Natural killer cell treated with Interleukin-12 subunit alpha and Interleukin-12 subunit beta and Interleukin-15 and Interleukin-18, amount 100 ng/mL, for 72 hours (primary cell): ENCODE measurements around the gene HCFC1. TPM values are rescaled to one million over a fixed set of nuclear protein-coding genes. Genes with fewer than 3 reads are reported as not detected.

ENCODE experiments used
- ATAC-seq, 2 donors: fragments of 150-1000 bp; cut with Tn5 transposase in 1 of 2; sonication (Bioruptor Pico), chemical (Tn5 transposase) in 1 of 2; 2 replicates each; pipeline ENCODE4 v1.10.0; 2021
- DNase-seq: peaks from one replicate; pipeline ENCODE4 v3.0.0; 2022; ENCODE audit warnings: low spot score
- H3K27ac Mint-ChIP-seq, 2 donors: 1 replicate in 1 of 2; 2 replicates in 1 of 2; pipeline ENCODE4 v1.8.0; 2022; ENCODE audit warnings: mixed read lengths in 2 of 2, mild to moderate bottlenecking in 1 of 2, moderate library complexity in 1 of 2
- H3K27me3 Mint-ChIP-seq, 2 donors: 1 replicate in 1 of 2; 2 replicates in 1 of 2; pipeline ENCODE4 v1.8.0; 2022; ENCODE audit warnings: mixed read lengths in 2 of 2
- H3K36me3 Mint-ChIP-seq: one replicate; pipeline ENCODE4 v1.8.0; 2022; ENCODE audit warnings: mixed read lengths
- H3K4me1 Mint-ChIP-seq, 2 donors: 1 replicate in 1 of 2; 2 replicates in 1 of 2; pipeline ENCODE4 v1.8.0; 2022; ENCODE audit warnings: low read depth in 2 of 2, mixed read lengths in 2 of 2, mild to moderate bottlenecking in 1 of 2
- H3K4me3 Mint-ChIP-seq: one replicate; pipeline ENCODE4 v1.8.0; 2022; ENCODE audit warnings: mixed read lengths
- H3K9me3 Mint-ChIP-seq: 2 replicates; pipeline ENCODE4 v1.8.0; 2022; ENCODE audit warnings: mixed read lengths
- total RNA-seq, 2 donors: library from RNA; stranded (reverse); gene quantifications; one replicate each; pipeline ENCODE4 v1.2.3, GENCODE V29; 2022

The HCFC1 gene
- total RNA-seq, 2 donors from 2014 or later = 105 to 131 TPM

- Mint-ChIP-seq H3K27ac (no peak overlapping the region), H3K9me3 (no peaks in the 10 kb centered on the region), H3K36me3 (no peaks in the 10 kb centered on the region), H3K4me3 (no peak overlapping the region), H3K4me1 (peaks cover 0 to 3% of the 10 kb centered on the region in 2 donors), H3K27me3 (no peaks in the 10 kb centered on the region)
- ATAC-seq = no peak
- DNase-seq = no peak
Measured at GRCh38 chrX:153953892-153954557, 17.6 kb downstream of the HCFC1 start.

- Mint-ChIP-seq H3K4me1 (peaks cover 4 to 6% of the 10 kb centered on the region in 2 donors), H3K4me3 (no peak overlapping the region), H3K9me3 (no peaks in the 10 kb centered on the region), H3K36me3 (no peaks in the 10 kb centered on the region), H3K27me3 (no peaks in the 10 kb centered on the region), H3K27ac (peak overlapping the region in 1 of 2 donors; percentile 61)
- peak; percentile 73 for DNase-seq
- ATAC-seq = peak; percentile 75 to 76
Measured at GRCh38 chrX:153953342-153953830, 18.2 kb downstream of the HCFC1 start.

GRCh38 chrX:153952373-153953026 lies 19.1 kb downstream of the HCFC1 start:
- no peak for DNase-seq
- Mint-ChIP-seq H3K27me3 (no peaks in the 10 kb centered on the region), H3K27ac (no peak overlapping the region), H3K4me1 (peaks cover 10 to 11% of the 10 kb centered on the region in 2 donors), H3K36me3 (peaks cover 2% of the 10 kb centered on the region), H3K9me3 (no peaks in the 10 kb centered on the region), H3K4me3 (no peak overlapping the region)
- no peak for ATAC-seq

- DNase-seq = no peak
- Mint-ChIP-seq H3K27me3 (no peaks in the 10 kb centered on the region), H3K27ac (no peak overlapping the region), H3K9me3 (no peaks in the 10 kb centered on the region), H3K4me1 (peaks cover 14% of the 10 kb centered on the region in 2 donors), H3K4me3 (no peak overlapping the region), H3K36me3 (peaks cover 6% of the 10 kb centered on the region)
- no peak for ATAC-seq
Measured at GRCh38 chrX:153951683-153952372, 19.8 kb downstream of the HCFC1 start.

GRCh38 chrX:153950127-153950526 lies 21.5 kb downstream of the HCFC1 start:
- DNase-seq (no peak), ATAC-seq (no peak)
- Mint-ChIP-seq H3K27me3 (no peaks in the 10 kb centered on the region), H3K4me3 (no peak overlapping the region), H3K9me3 (no peaks in the 10 kb centered on the region), H3K36me3 (peaks cover 6% of the 10 kb centered on the region), H3K4me1 (peaks cover 14% of the 10 kb centered on the region in 2 donors), H3K27ac (no peak overlapping the region)

- Mint-ChIP-seq H3K9me3 (no peaks in the 10 kb centered on the region), H3K27ac (peak overlapping the region; percentile 64 to 79), H3K27me3 (no peaks in the 10 kb centered on the region), H3K36me3 (peaks cover 6% of the 10 kb centered on the region), H3K4me3 (peak overlapping the region; percentile 64), H3K4me1 (peaks cover 14 to 16% of the 10 kb centered on the region in 2 donors)
- ATAC-seq (no peak), DNase-seq (no peak)
Measured at GRCh38 chrX:153948847-153949805, 22.5 kb downstream of the HCFC1 start.

GRCh38 chrX:153948002-153948466 lies 23.6 kb downstream of the HCFC1 start:
- Mint-ChIP-seq H3K9me3 (no peaks in the 10 kb centered on the region), H3K4me3 (peak overlapping the region; percentile 64), H3K36me3 (peaks cover 6% of the 10 kb centered on the region), H3K4me1 (peaks cover 13 to 14% of the 10 kb centered on the region in 2 donors), H3K27me3 (no peaks in the 10 kb centered on the region), H3K27ac (peak overlapping the region; percentile 64 to 79)
- no peak for DNase-seq
- ATAC-seq = no peak

- H3K4me3 Mint-ChIP-seq = peak overlapping the region; percentile 45
- DNase-seq = peak; percentile 82
- H3K27me3 Mint-ChIP-seq = no peaks in the 10 kb centered on the region
- no peaks in the 10 kb centered on the region for H3K9me3 Mint-ChIP-seq
- peak; percentile 82 to 85 for ATAC-seq
- peaks cover 13 to 14% of the 10 kb centered on the region in 2 donors for H3K4me1 Mint-ChIP-seq
- peaks cover 6% of the 10 kb centered on the region for H3K36me3 Mint-ChIP-seq
- peak overlapping the region; percentile 60 to 64 for H3K27ac Mint-ChIP-seq
Measured at GRCh38 chrX:153947009-153947769, 24.4 kb downstream of the HCFC1 start.

GRCh38 chrX:153945956-153946943 lies 25.4 kb downstream of the HCFC1 start:
- H3K36me3 Mint-ChIP-seq = peaks cover 6% of the 10 kb centered on the region
- H3K4me1 Mint-ChIP-seq = peaks cover 14 to 15% of the 10 kb centered on the region in 2 donors
- no peak for DNase-seq
- ATAC-seq = no peak
- H3K27me3 Mint-ChIP-seq = peaks cover 0 to 1% of the 10 kb centered on the region in 2 donors
- H3K9me3 Mint-ChIP-seq = no peaks in the 10 kb centered on the region
- no peak overlapping the region for H3K27ac Mint-ChIP-seq
- H3K4me3 Mint-ChIP-seq = no peak overlapping the region

- DNase-seq = no peak
- H3K36me3 Mint-ChIP-seq = peaks cover 6% of the 10 kb centered on the region
- H3K27me3 Mint-ChIP-seq = peaks cover 0 to 3% of the 10 kb centered on the region in 2 donors
- H3K4me3 Mint-ChIP-seq = peak overlapping the region; percentile 66
- H3K9me3 Mint-ChIP-seq = no peaks in the 10 kb centered on the region
- H3K4me1 Mint-ChIP-seq = peaks cover 14 to 17% of the 10 kb centered on the region in 2 donors
- peak; percentile 11 to 23 for ATAC-seq
- no peak overlapping the region for H3K27ac Mint-ChIP-seq
Measured at GRCh38 chrX:153944800-153945150, 26.8 kb downstream of the HCFC1 start.

- Mint-ChIP-seq H3K27ac (peak within 1 kb of the TSS in 1 of 2 donors; percentile 35), H3K9me3 (no peaks in the 10 kb centered on the region), H3K4me1 (peaks cover 14 to 17% of the 10 kb centered on the region in 2 donors), H3K4me3 (peak within 1 kb of the TSS; percentile 66), H3K27me3 (peaks cover 0 to 3% of the 10 kb centered on the region in 2 donors), H3K36me3 (peaks cover 6% of the 10 kb centered on the region)
- ATAC-seq (peak; percentile 38 to 58), DNase-seq (no peak)
Measured at GRCh38 chrX:153944140-153944799, 27.3 kb downstream of the HCFC1 start, which contains the start of gene RENBP. Gene RENBP (minus strand): TSS chrX:153944643. CDS start chrX:153944610, 33 bp downstream.
